ENCODE measurements around the gene FLYWCH1. TPM values are rescaled to one million over a fixed set of nuclear protein-coding genes. Genes with fewer than 3 reads are reported as not detected.
A peak's percentile ranks its signal among the peaks of the same experiment; 100 is the strongest.

FLYWCH1 gene
- total and polyA plus RNA-seq, 9 donors: 7.8 to 28.5 (median 17.3) TPM

DNA sequence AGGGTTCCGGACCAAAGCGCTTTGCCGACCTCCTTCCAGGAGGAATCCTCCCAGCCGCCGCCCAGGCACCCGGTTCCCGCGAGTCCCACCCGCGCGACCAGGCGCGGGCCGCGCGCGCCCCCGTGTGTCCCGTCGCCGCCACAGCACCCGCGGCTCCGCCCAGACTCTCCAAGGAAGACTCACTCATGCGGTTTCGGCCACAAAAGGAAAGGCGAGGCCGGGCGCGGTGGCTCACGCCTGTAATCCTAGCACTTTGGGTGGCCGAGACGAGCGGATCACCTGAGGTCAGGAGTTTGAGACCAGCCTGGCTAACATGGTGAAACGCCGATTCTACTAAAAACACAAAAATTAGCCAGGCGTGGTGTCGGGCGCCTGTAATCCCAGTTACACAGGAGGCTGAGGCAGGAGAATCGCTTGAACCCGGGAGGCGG, 72.0 kb downstream of the FLYWCH1 start:
- Histone ChIP-seq H3K4me1 (ENCODE audit: control insufficient read depth, insufficient read depth, low read length) (peaks cover 69% of the 10 kb centered on the region), H3K36me3 (ENCODE audit: control insufficient read depth, insufficient read depth, low read length) (no peaks in the 10 kb centered on the region), H3K9me3 (replicated peaks; ENCODE audit: control insufficient read depth, low read depth, low read length) (no peaks in the 10 kb centered on the region), H3K27me3 (ENCODE audit: control insufficient read depth, insufficient read depth, low read length) (peaks cover 3% of the 10 kb centered on the region), H3K27ac (ENCODE audit: low read length) (no peak overlapping the region), H3K4me3 (ENCODE audit: low read length) (peak overlapping the region; percentile 14)
- peak; percentile 78 for DNase-seq
- WGBS (ENCODE audit: insufficient coverage): 10% methylated on average over 42 of the region's 42 CpGs

DNA sequence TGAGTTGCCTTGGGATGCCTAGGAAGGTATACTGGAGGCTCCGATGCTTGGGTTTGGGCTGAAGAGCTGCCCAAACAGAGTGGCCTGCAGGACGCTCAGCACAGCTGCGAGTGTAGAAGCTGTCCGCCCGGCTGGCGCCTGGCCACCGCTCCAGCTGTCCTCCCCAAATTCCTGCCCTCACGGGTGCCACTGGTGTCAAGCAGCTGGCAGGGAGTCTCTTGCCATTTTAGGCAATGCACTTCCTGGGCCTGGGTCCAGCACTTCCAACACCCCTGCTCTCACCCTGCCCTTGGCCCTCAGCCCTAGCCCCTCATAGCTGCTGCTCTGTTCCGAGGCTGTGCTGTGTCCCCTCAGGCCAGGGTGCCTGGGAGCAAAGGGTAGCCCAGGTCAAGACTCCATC, 73.7 kb downstream of the FLYWCH1 start:
- peak; percentile 91 for DNase-seq
- H3K4me1 ChIP-seq (ENCODE audit: control insufficient read depth, insufficient read depth, low read length): peaks cover 70% of the 10 kb centered on the region
- WGBS (ENCODE audit: insufficient coverage): 64% methylated on average over 9 of the region's 9 CpGs
- peaks cover 14% of the 10 kb centered on the region for H3K27me3 ChIP-seq (ENCODE audit: control insufficient read depth, insufficient read depth, low read length)
- no peaks in the 10 kb centered on the region for H3K36me3 ChIP-seq (ENCODE audit: control insufficient read depth, insufficient read depth, low read length)
- no peak overlapping the region for H3K4me3 ChIP-seq (ENCODE audit: low read length)
- peak overlapping the region; percentile 87 for H3K27ac ChIP-seq (ENCODE audit: low read length)
- H3K9me3 ChIP-seq (replicated peaks; ENCODE audit: control insufficient read depth, low read depth, low read length): no peaks in the 10 kb centered on the region

DNA sequence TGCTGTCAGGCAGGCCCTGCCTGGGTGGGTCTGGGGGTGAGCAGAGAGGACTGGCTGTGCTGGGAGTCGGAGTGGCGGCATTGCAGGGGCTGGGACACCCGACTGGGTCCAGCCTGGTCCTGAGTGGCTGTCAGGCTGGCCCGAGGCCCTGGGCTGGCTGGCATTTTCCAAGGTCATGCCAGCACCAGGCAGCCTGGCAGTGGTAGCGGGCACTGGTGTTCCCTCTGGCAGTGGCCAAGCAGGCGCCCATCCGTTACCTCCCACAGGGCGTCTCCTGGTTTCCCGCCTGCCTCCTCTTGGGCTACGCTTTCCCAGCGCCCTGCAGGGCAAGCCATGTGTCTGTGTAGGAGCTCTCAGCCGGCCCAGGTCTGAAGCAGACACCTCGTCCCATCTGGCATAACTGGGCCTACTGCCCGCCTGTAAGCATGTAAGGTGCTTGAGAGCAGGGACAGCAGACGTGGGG, 74.2 kb downstream of the FLYWCH1 start:
- no peak overlapping the region for H3K4me3 ChIP-seq (ENCODE audit: low read length)
- no peaks in the 10 kb centered on the region for H3K9me3 ChIP-seq (replicated peaks; ENCODE audit: control insufficient read depth, low read depth, low read length)
- H3K27ac ChIP-seq (ENCODE audit: low read length): peak overlapping the region; percentile 87
- 77% methylated on average over 15 of the region's 15 CpGs for WGBS (ENCODE audit: insufficient coverage)
- peaks cover 17% of the 10 kb centered on the region for H3K27me3 ChIP-seq (ENCODE audit: control insufficient read depth, insufficient read depth, low read length)
- no peak for DNase-seq
- H3K36me3 ChIP-seq (ENCODE audit: control insufficient read depth, insufficient read depth, low read length): no peaks in the 10 kb centered on the region
- H3K4me1 ChIP-seq (ENCODE audit: control insufficient read depth, insufficient read depth, low read length): peaks cover 66% of the 10 kb centered on the region

DNA sequence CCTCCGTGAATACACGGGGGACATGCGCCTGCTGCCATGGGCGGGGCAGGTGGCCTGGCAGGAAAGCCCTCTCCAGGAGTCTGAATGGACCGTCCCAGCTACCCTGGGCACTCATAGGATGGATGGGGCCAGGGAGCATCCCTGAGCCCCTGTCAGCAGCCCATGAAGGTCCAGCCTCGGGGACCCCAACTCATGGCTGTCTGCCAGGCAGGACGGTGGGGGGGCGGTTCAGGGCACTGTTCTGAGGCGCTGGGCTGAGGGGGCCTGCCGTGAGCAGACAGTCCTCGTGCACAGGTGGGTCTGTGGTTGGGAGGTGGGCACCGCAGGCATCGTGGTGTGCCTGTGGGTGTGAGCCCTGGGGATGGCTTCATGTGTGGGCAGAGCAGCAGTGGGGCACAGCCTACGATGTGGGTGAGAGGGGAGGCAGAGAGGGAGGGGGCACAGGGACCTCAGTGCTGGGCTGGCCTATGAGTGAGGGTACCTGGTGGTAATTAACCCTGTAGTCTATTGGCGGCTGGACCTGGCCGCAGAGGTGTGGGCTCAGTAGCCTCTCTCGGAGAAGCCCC, 75.0 kb downstream of the FLYWCH1 start:
- no peaks in the 10 kb centered on the region for H3K36me3 ChIP-seq (ENCODE audit: control insufficient read depth, insufficient read depth, low read length)
- H3K9me3 ChIP-seq (replicated peaks; ENCODE audit: control insufficient read depth, low read depth, low read length): no peaks in the 10 kb centered on the region
- DNase-seq: no peak
- H3K27ac ChIP-seq (ENCODE audit: low read length): no peak overlapping the region
- 68% methylated on average over 14 of the region's 17 CpGs for WGBS (ENCODE audit: insufficient coverage)
- no peak overlapping the region for H3K4me3 ChIP-seq (ENCODE audit: low read length)
- H3K27me3 ChIP-seq (ENCODE audit: control insufficient read depth, insufficient read depth, low read length): peaks cover 17% of the 10 kb centered on the region
- H3K4me1 ChIP-seq (ENCODE audit: control insufficient read depth, insufficient read depth, low read length): peaks cover 60% of the 10 kb centered on the region

DNA sequence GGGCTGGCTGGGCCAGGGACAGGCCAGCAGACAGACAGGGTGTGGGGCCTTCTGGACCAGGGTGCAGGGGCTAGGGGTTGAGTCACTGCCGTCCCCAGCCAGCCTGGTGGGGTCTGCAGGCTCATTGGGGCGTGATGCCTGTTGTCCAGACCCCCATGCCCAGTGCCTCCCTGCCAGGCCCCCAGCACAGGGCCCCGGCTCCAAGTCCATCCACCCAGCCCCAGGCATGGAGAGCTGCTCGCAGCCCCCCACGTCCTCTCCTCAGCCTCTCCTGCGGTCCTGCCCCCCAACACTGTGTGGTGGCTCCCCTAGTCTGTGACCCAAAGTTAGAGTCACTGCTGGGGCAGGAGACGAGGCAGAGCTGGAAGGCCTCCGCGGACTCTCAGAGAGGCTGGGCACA, 75.6 kb downstream of the FLYWCH1 start:
- Histone ChIP-seq H3K9me3 (replicated peaks; ENCODE audit: control insufficient read depth, low read depth, low read length) (no peaks in the 10 kb centered on the region), H3K27me3 (ENCODE audit: control insufficient read depth, insufficient read depth, low read length) (peaks cover 17% of the 10 kb centered on the region), H3K4me1 (ENCODE audit: control insufficient read depth, insufficient read depth, low read length) (peaks cover 60% of the 10 kb centered on the region), H3K36me3 (ENCODE audit: control insufficient read depth, insufficient read depth, low read length) (no peaks in the 10 kb centered on the region), H3K4me3 (ENCODE audit: low read length) (no peak overlapping the region), H3K27ac (ENCODE audit: low read length) (peak overlapping the region; percentile 78)
- WGBS (ENCODE audit: insufficient coverage): 62% methylated on average over 7 of the region's 9 CpGs
- DNase-seq: no peak

DNA sequence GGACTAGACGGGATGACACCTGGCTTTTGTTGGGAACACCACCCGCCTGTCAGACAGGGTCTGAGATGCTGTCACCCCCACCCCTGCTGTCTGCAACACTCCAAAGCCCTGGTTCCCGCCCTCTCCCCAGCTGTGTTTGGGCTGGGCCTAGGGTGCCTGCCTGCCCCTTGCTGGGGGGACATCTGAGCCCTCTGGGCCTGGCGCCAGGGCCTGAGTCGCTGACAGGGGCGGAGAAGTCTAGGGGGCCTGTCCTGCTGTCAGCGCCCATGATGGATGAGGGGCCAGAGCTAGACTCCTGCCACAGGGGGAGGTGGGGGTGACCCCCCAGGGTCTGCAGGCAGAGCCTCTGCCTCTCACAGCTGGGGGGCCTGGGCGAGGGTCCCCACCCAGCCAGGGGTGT, 76.1 kb downstream of the FLYWCH1 start:
- H3K9me3 ChIP-seq (replicated peaks; ENCODE audit: control insufficient read depth, low read depth, low read length): no peaks in the 10 kb centered on the region
- H3K27ac ChIP-seq (ENCODE audit: low read length): peak overlapping the region; percentile 78
- 32% methylated on average over 6 of the region's 8 CpGs for WGBS (ENCODE audit: insufficient coverage)
- no peak overlapping the region for H3K4me3 ChIP-seq (ENCODE audit: low read length)
- peak; percentile 84 for DNase-seq
- H3K4me1 ChIP-seq (ENCODE audit: control insufficient read depth, insufficient read depth, low read length): peaks cover 60% of the 10 kb centered on the region
- no peaks in the 10 kb centered on the region for H3K36me3 ChIP-seq (ENCODE audit: control insufficient read depth, insufficient read depth, low read length)
- H3K27me3 ChIP-seq (ENCODE audit: control insufficient read depth, insufficient read depth, low read length): peaks cover 17% of the 10 kb centered on the region

DNA sequence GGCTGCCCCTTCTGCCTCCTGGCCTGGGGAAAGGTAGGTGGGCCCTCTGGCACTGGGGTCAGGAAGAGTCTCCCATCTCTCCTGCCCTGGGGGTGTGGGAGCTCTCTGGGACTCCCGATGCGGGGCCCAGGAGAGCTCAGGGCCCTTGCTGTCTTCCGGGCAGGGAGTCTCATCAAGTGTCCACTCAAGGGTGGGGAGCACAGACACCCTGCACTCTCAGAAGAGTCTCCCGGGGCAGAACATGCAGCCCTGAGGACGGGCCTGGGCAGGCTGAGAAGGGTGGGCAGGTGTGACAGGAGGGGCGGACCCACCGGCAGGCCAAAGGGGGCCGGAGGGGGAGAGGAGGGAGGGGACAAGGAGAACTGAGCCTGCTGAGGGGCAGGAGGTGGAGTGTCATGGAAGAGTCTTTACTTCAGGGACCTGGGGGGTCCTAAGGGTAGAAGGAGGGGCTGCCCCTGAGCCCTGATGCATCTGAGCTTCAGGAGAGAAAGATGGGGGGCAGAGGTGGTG, 76.9 kb downstream of the FLYWCH1 start:
- Histone ChIP-seq H3K27ac (ENCODE audit: low read length) (no peak overlapping the region), H3K9me3 (replicated peaks; ENCODE audit: control insufficient read depth, low read depth, low read length) (no peaks in the 10 kb centered on the region), H3K4me3 (ENCODE audit: low read length) (no peak overlapping the region), H3K4me1 (ENCODE audit: control insufficient read depth, insufficient read depth, low read length) (peaks cover 58% of the 10 kb centered on the region), H3K27me3 (ENCODE audit: control insufficient read depth, insufficient read depth, low read length) (peaks cover 17% of the 10 kb centered on the region), H3K36me3 (ENCODE audit: control insufficient read depth, insufficient read depth, low read length) (no peaks in the 10 kb centered on the region)
- WGBS (ENCODE audit: insufficient coverage): 42% methylated on average over 7 of the region's 8 CpGs
- DNase-seq: no peak

DNA sequence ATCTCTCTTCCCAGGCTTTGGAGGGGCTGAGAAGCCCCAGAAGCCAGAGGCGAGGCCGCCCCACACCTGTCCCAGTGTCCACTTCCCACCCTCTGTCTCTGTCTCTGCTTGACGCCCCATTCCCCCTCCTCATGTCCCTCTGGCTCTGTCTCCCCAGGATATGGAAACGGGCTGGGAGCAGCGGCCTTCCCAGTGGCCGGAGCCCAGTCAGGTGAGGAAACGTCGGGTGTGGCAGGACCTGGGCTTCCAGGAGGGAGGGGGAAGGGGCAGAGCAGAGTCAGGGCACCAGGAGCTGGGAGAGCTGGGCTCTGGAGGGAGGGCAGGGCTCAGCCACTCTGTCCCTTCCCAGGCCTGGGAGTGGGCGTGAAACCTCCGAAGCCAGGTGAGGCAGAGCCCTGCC, 79.2 kb downstream of the FLYWCH1 start:
- Histone ChIP-seq H3K9me3 (replicated peaks; ENCODE audit: control insufficient read depth, low read depth, low read length) (no peaks in the 10 kb centered on the region), H3K27ac (ENCODE audit: low read length) (no peak overlapping the region), H3K4me1 (ENCODE audit: control insufficient read depth, insufficient read depth, low read length) (peaks cover 37% of the 10 kb centered on the region), H3K4me3 (ENCODE audit: low read length) (no peak overlapping the region), H3K27me3 (ENCODE audit: control insufficient read depth, insufficient read depth, low read length) (peaks cover 14% of the 10 kb centered on the region), H3K36me3 (ENCODE audit: control insufficient read depth, insufficient read depth, low read length) (no peaks in the 10 kb centered on the region)
- WGBS (ENCODE audit: insufficient coverage): 59% methylated on average over 5 of the region's 10 CpGs
- no peak for DNase-seq

DNA sequence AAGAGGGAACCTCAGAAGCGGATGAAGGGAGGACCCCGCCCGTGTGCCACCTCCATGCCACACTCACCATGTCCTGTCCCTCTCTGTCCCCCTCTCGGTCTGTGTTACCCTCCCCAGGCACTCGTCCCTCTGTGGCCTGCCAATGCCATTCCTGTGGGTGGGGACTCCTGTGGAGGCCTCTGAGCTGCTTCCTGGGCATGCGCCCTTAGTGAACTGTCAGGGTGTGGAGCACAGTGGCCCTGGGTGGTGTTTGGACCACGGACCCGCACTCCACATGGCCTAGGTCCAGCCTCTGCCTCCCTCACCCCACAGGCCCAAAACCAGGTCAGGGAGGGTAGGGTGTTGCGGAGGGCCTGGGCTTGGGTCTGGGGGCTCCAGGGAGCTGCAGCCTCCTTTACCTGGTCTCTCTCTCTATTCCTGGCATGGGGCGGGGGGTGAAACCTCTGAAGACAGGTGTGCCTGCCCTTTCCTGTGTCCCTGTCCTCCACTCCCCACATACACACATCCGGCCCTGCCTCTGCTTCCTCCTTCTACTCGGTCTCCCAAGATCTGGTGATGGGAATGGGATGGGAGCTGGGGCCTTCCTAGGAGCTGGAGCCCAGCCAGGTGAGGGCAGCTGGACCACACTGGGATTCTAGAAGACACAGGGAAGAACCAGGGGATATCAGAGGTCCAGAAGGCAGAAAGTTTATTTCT, 80.0 kb downstream of the FLYWCH1 start:
- no peak overlapping the region for H3K27ac ChIP-seq (ENCODE audit: low read length)
- peaks cover 28% of the 10 kb centered on the region for H3K4me1 ChIP-seq (ENCODE audit: control insufficient read depth, insufficient read depth, low read length)
- no peak for DNase-seq
- H3K36me3 ChIP-seq (ENCODE audit: control insufficient read depth, insufficient read depth, low read length): no peaks in the 10 kb centered on the region
- peaks cover 20% of the 10 kb centered on the region for H3K27me3 ChIP-seq (ENCODE audit: control insufficient read depth, insufficient read depth, low read length)
- H3K4me3 ChIP-seq (ENCODE audit: low read length): no peak overlapping the region
- no CpG with 5 or more reads among the region's 12 CpGs for WGBS (ENCODE audit: insufficient coverage)
- H3K9me3 ChIP-seq (replicated peaks; ENCODE audit: control insufficient read depth, low read depth, low read length): no peaks in the 10 kb centered on the region

DNA sequence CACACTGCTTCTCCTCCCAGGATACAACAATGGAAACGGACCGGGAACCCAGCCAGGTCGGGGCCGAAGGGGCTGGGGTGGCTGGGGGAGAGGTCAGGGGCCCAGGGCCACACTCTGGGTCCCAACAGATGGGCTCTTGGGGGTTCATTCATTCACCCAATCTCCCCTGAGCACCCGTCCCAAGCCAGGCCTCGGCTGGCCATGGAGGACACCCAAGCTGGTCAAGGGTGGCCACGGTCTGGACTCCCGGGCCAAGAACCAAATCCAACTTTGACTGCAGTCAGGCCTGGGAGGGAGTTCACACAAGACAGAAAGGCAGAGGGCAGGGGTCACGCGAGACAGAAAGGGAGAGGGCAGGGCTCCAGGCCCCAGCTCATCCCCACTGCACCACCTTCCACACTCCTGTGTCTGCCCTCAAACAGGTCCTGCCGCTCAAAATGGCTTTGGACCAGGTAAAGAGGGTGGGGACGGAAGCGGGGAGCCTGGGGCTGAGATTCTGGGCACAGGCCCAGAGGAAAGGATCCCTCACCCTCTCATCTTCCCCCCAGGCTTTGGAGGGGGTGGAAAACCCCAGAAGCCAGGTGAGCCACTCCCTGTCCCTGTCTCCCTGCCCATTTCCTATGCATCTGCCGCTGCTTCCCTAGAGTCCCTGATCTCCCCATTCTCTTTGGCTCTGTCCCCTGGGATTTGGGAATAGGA, 80.8 kb downstream of the FLYWCH1 start:
- H3K27ac ChIP-seq (ENCODE audit: low read length): no peak overlapping the region
- no peak overlapping the region for H3K4me3 ChIP-seq (ENCODE audit: low read length)
- peaks cover 20% of the 10 kb centered on the region for H3K4me1 ChIP-seq (ENCODE audit: control insufficient read depth, insufficient read depth, low read length)
- WGBS (ENCODE audit: insufficient coverage): 75% methylated on average over 9 of the region's 14 CpGs
- H3K36me3 ChIP-seq (ENCODE audit: control insufficient read depth, insufficient read depth, low read length): no peaks in the 10 kb centered on the region
- H3K27me3 ChIP-seq (ENCODE audit: control insufficient read depth, insufficient read depth, low read length): peaks cover 21% of the 10 kb centered on the region
- DNase-seq: no peak
- H3K9me3 ChIP-seq (replicated peaks; ENCODE audit: control insufficient read depth, low read depth, low read length): no peaks in the 10 kb centered on the region

Data from muscle of leg (tissue), 11 donors.